SK-N-SH (cell line): ENCODE data around the gene DSCAM. TPM values are rescaled to one million over a fixed set of nuclear protein-coding genes. Genes with fewer than 3 reads are reported as not detected.

ENCODE experiments used
- CTCF ChIA-PET: fragments of 300-600, 350-600 bp; formaldehyde crosslinking; extraction: SDS; loops from one replicate; lab custom pipeline; 2021; lab: Yijun Ruan, JAX
- POLR2A ChIA-PET: fragments of 350-600 bp; sonication (Branson Sonifier 250); formaldehyde crosslinking; extraction: SDS; loops from one replicate; lab custom pipeline; 2020; ENCODE audit warnings: antibody characterized with exemption, inconsistent platforms; lab: Yijun Ruan, JAX
- DNase-seq: peaks from one replicate; pipeline ENCODE4 v3.0.0; 2012
- H2AFZ ChIP-seq: fragments of 200-600 bp; sonication (generic); 2 replicates; pipeline ENCODE4 v1.8.1; 2016; ENCODE audit warnings: antibody characterized with exemption, mild to moderate bottlenecking, low read depth
- H3F3A ChIP-seq: fragments of 200-600 bp; sonication (generic); replicated peaks from 2 replicates; pipeline ENCODE3; 2016; ENCODE audit warnings: antibody characterized with exemption, mild to moderate bottlenecking; ENCODE audit not compliant: insufficient read depth
- H3K27ac ChIP-seq, 2 experiments: fragments of 200-500 bp in 1 of 2; fragments of 200-600 bp in 1 of 2; sonication (Bioruptor generic) in 1 of 2; sonication (generic), shearing (Covaris generic) in 1 of 2; 2 replicates each; pipeline versions ENCODE4 v1.5.1 to v1.6.1; 2014 to 2016; ENCODE audit warnings: low read depth in 2 of 2, inconsistent platforms in 1 of 2, low read length in 1 of 2, mild to moderate bottlenecking in 1 of 2, mixed read lengths in 1 of 2
- H3K27me3 ChIP-seq: fragments of 200-600 bp; sonication (generic), shearing (Covaris generic); 2 replicates; pipeline ENCODE4 v1.6.1; 2016; ENCODE audit warnings: mixed run types; ENCODE audit not compliant: insufficient read depth
- H3K36me3 ChIP-seq, 2 experiments: fragments of 200-500 bp in 1 of 2; fragments of 200-600 bp in 1 of 2; sonication (Bioruptor generic) in 1 of 2; sonication (generic) in 1 of 2; replicated peaks in 1 of 2; 2 replicates each; pipeline versions ENCODE3 to v1.5.1; 2014 to 2016; ENCODE audit warnings: low read length in 1 of 2, mild to moderate bottlenecking in 1 of 2; ENCODE audit not compliant: insufficient read depth in 2 of 2, control insufficient read depth in 1 of 2
- H3K4me1 ChIP-seq, 2 experiments: fragments of 200-500 bp in 1 of 2; fragments of 200-600 bp in 1 of 2; sonication (Bioruptor generic) in 1 of 2; sonication (generic), shearing (Covaris generic) in 1 of 2; 2 replicates each; pipeline versions ENCODE4 v1.5.1 to v1.6.1; 2014 to 2016; ENCODE audit warnings: low read depth in 1 of 2, low read length in 1 of 2, mixed run types in 1 of 2; ENCODE audit not compliant: insufficient read depth in 2 of 2, control insufficient read depth in 1 of 2
- H3K4me2 ChIP-seq: fragments of 200-600 bp; sonication (generic), shearing (Covaris generic); 2 replicates; pipeline ENCODE4 v1.6.1; 2017; ENCODE audit warnings: mixed run types
- H3K4me3 ChIP-seq, 2 experiments: fragments of 200-500 bp in 1 of 2; fragments of 200-600 bp in 1 of 2; sonication (Bioruptor generic) in 1 of 2; sonication (generic), shearing (Covaris generic) in 1 of 2; 2 replicates each; pipeline versions ENCODE4 v1.5.1 to v1.8.1; 2014 to 2016; ENCODE audit warnings: low read depth in 2 of 2, inconsistent platforms in 1 of 2, low read length in 1 of 2, mild to moderate bottlenecking in 1 of 2, mixed read lengths in 1 of 2, moderate library complexity in 1 of 2
- H3K79me2 ChIP-seq: fragments of 200-600 bp; sonication (generic); 2 replicates; pipeline ENCODE4 v1.8.1; 2017; ENCODE audit warnings: mild to moderate bottlenecking; ENCODE audit not compliant: insufficient read depth
- H3K9ac ChIP-seq: fragments of 200-600 bp; sonication (generic); 2 replicates; pipeline ENCODE4 v1.6.1; 2017; ENCODE audit warnings: mixed run types
- H3K9me2 ChIP-seq: fragments of 200-600 bp; sonication (generic); 2 replicates; pipeline ENCODE4 v1.6.1; 2017; ENCODE audit warnings: mixed run types
- H3K9me3 ChIP-seq: fragments of 200-600 bp; sonication (generic); 2 replicates; pipeline ENCODE4 v1.6.1; 2017; ENCODE audit warnings: mixed run types, mild to moderate bottlenecking, moderate library complexity
- H4K20me1 ChIP-seq: fragments of 200-600 bp; sonication (generic); 2 replicates; pipeline ENCODE4 v1.6.1; 2017; ENCODE audit warnings: mild to moderate bottlenecking, mixed run types; ENCODE audit not compliant: insufficient read depth
- FOXJ3 ChIP-seq: sonication (generic); formaldehyde crosslinking; IDR thresholded peaks from 2 replicates; pipeline ENCODE4 v1.5.1; 2020; ENCODE audit warnings: mild to moderate bottlenecking, missing genetic modification reagents
- FOXM1 ChIP-seq: IDR thresholded peaks from 2 replicates; pipeline ENCODE4 v1.4.0; 2012; ENCODE audit warnings: low read depth, mild to moderate bottlenecking
- GABPA ChIP-seq: IDR thresholded peaks from 2 replicates; pipeline ENCODE4 v1.4.0; 2012; ENCODE audit warnings: low read depth, mild to moderate bottlenecking
- GATA2 ChIP-seq: sonication (generic); formaldehyde crosslinking; IDR thresholded peaks from 2 replicates; pipeline ENCODE4 v1.5.0; 2020; ENCODE audit warnings: mild to moderate bottlenecking, missing genetic modification reagents
- IRF3 ChIP-seq: fragments of 150-350 bp; IDR thresholded peaks from 2 replicates; pipeline ENCODE4 v1.6.1; 2016; ENCODE audit warnings: mild to moderate bottlenecking, low read depth, low read length
- JUND ChIP-seq: IDR thresholded peaks from 2 replicates; pipeline ENCODE4 v1.4.0; 2012
- MEF2A ChIP-seq: IDR thresholded peaks from 2 replicates; pipeline ENCODE4 v1.4.0; 2012; ENCODE audit warnings: low read depth, borderline replicate concordance
- MXI1 ChIP-seq: IDR thresholded peaks from 2 replicates; pipeline ENCODE4 v1.6.1; 2012; ENCODE audit warnings: mild to moderate bottlenecking, low read depth, low read length, improper control_type of control experiment
- NFIC ChIP-seq: IDR thresholded peaks from 2 replicates; pipeline ENCODE4 v1.4.0; 2012; ENCODE audit warnings: borderline replicate concordance
- NRF1 ChIP-seq: IDR thresholded peaks from 2 replicates; pipeline ENCODE4 v1.6.1; 2012; ENCODE audit warnings: low read depth, mild to moderate bottlenecking, low read length
- RFX5 ChIP-seq: IDR thresholded peaks from 2 replicates; pipeline ENCODE4 v1.6.1; 2012; ENCODE audit warnings: mild to moderate bottlenecking, improper control_type of control experiment, low read length
- TCF12 ChIP-seq: IDR thresholded peaks from 2 replicates; pipeline ENCODE4 v1.4.0; 2012
- USF1 ChIP-seq: IDR thresholded peaks from 2 replicates; pipeline ENCODE4 v1.4.0; 2012; ENCODE audit warnings: low read depth, borderline replicate concordance
- ZBTB33 ChIP-seq: IDR thresholded peaks from 2 replicates; pipeline ENCODE4 v1.4.0; 2012; ENCODE audit warnings: low read depth, borderline replicate concordance
- WGBS: methylation state at CpG from one replicate; pipeline ENCODE4 v1.1.6; 2017; ENCODE audit warnings: low lambda C conversion rate; 5-methylcytosine and 5-hydroxymethylcytosine counted together
- polyA plus RNA-seq, 3 experiments: library from polyadenylated mRNA; depleted of rRNA; stranded (reverse); fragments of >200 nt; gene quantifications; 2 replicates each; pipeline ENCODE4 v1.2.3, GENCODE V29; 2012

Gene DSCAM
- polyA plus RNA-seq, 1 of the 3 experiments (the other 2 are of a cell fraction): not detected

- TF ChIP-seq NRF1: no peak
- no peak for TF ChIP-seq ZBTB33
Measured at GRCh38 chr21:40461008-40461407, 385.9 kb downstream of the DSCAM start (continued).

- Histone ChIP-seq H3K4me1 (no peaks in the 10 kb centered on the region; a peak in 1 of 4 replicates), H3K79me2 (no peaks in the 10 kb centered on the region), H3K9me3 (peaks cover 5% of the 10 kb centered on the region), H2AFZ (no peak overlapping the region), H3K36me3 (no peaks in the 10 kb centered on the region), H4K20me1 (no peaks in the 10 kb centered on the region), H3K4me3 (no peak overlapping the region), H3K9me2 (no peaks in the 10 kb centered on the region), H3K9ac (no peak overlapping the region), H3F3A (no peaks in the 10 kb centered on the region), H3K4me2 (no peak overlapping the region), H3K27ac (no peak overlapping the region), H3K27me3 (no peaks in the 10 kb centered on the region)
- WGBS: 32% methylated on average over 2 of the region's 2 CpGs
- DNase-seq: no peak
- CTCF ChIA-PET: interaction anchor here (3.2 kb wide), 1 partner anchor 9 kb away, joined by 21 read pairs; no protein-coding TSS in a partner anchor
- TF ChIP-seq USF1 (no peak), ZBTB33 (no peak), IRF3 (no peak), FOXM1 (no peak), GABPA (no peak), RFX5 (no peak), TCF12 (no peak), MXI1 (no peak), MEF2A (no peak), GATA2 (CRISPR knock-in tag) (no peak), JUND (no peak), FOXJ3 (CRISPR knock-in tag) (no peak), NFIC (no peak)
- POLR2A ChIA-PET: no interaction called here
Measured at GRCh38 chr21:40457741-40458140, 389.2 kb downstream of the DSCAM start.
